WI38 (cell line): Measurements from ENCODE around the gene CNDP1.
"Not testable (repeated sequence)": the region's sequence is repeated elsewhere in the genome, so short reads cannot be mapped to it uniquely, and the experiment has no call there.

Experiments
- H3K4me3 ChIP-seq: 2 replicates; pipeline ENCODE4 v1.5.1; 2011; ENCODE audit warnings: low read depth, mild to moderate bottlenecking, control low read depth, low read length
- CTCF ChIP-seq: IDR thresholded peaks from 2 replicates; pipeline ENCODE4 v1.5.1; 2012; ENCODE audit warnings: low read depth, mild to moderate bottlenecking, control low read depth, low read length

Gene CNDP1

GRCh38 chr18:74518456-74519295 lies 15.6 kb upstream of the CNDP1 start:
- no peak overlapping the region for H3K4me3 ChIP-seq
- no peak for TF ChIP-seq CTCF

- no peak for TF ChIP-seq CTCF
- no peak overlapping the region for H3K4me3 ChIP-seq
These were observed 14.8 kb upstream of the CNDP1 start for GRCh38 chr18:74519320-74520095.

- H3K4me3 ChIP-seq, result no peak overlapping the region
- no peak for TF ChIP-seq CTCF
These were observed 14.0 kb upstream of the CNDP1 start for GRCh38 chr18:74520096-74520833.

GRCh38 chr18:74521068-74521725 lies 13.1 kb upstream of the CNDP1 start:
- TF ChIP-seq CTCF, result no peak

GRCh38 chr18:74522635-74523548 lies 11.4 kb upstream of the CNDP1 start:
- H3K4me3 ChIP-seq, result no peak overlapping the region
- TF ChIP-seq CTCF, result no peak

More at GRCh38 chr18:74521068-74521725, 13.1 kb upstream of the CNDP1 start:
- no peak overlapping the region for H3K4me3 ChIP-seq

GRCh38 chr18:74524097-74524496 lies 10.2 kb upstream of the CNDP1 start:
- no peak for TF ChIP-seq CTCF
- no peak overlapping the region for H3K4me3 ChIP-seq

GRCh38 chr18:74524915-74525314 lies 9.4 kb upstream of the CNDP1 start:
- H3K4me3 ChIP-seq, result not testable (repeated sequence)
